ENCODE data around the gene LTA. TPM values are rescaled to one million over a fixed set of nuclear protein-coding genes. Genes with fewer than 3 reads are reported as not detected.

Gene LTA
- total and polyA plus RNA-seq, 4 donors: 0.05 TPM; not detected in 3

DNA sequence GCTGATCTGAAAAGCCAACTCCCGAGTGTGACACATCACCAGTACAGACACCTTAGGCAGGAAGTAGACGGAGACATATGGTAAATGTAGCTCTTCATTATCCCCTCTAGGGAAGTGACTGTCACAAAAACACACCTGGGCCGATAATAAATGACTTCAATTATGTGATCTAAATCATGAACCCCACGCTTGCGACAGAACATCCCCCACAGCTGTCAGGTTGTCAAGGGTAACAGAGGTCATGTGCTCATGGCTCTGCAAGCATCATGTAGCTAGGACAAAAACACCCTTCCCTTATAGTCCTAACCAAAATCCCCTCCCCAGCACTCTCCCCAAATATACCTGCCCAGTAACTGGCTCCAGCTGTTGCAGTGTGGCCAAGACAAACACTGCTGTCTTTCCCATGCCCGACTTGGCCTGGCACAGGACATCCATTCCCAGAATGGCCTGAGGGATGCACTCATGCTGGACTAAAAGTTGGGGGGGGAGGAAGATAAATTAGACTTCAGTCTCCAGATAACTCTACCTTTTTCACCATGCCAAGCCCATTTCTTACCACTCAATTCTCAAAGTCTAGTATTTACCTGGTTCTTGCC is 33.2 kb upstream of the LTA start:
- no peak for DNase-seq (ENCODE audit: low spot score)
- peaks cover 5 to 31% (median 26%) of the 10 kb centered on the region in 4 donors for H3K4me1 ChIP-seq (ENCODE audit: control insufficient read depth in 4 of 4, insufficient read depth in 4 of 4, low read length in 3 of 4)
- peaks cover 19 to 50% (median 42%) of the 10 kb centered on the region in 4 donors for H3K36me3 ChIP-seq (ENCODE audit: control insufficient read depth in 4 of 4, insufficient read depth in 3 of 4, low read depth in 1 of 4, low read length in 3 of 4)
- H3K9me3 ChIP-seq (ENCODE audit: control insufficient read depth in 4 of 4, low read length in 3 of 4): no peaks in the 10 kb centered on the region
- TF ChIP-seq FOXA1 (IDR thresholded peaks at IDR 0.05) (no peak), EGR1 (IDR thresholded peaks at IDR 0.05; ENCODE audit: low read depth in 2 of 2) (no peak), ZBTB33 (IDR thresholded peaks at IDR 0.05) (no peak), GABPA (IDR thresholded peaks at IDR 0.05 in 1 of 2, conservative IDR thresholded peaks at IDR 0.05 in 1 of 2) (peak in 1 of 2 donors; percentile 25)
- H3K27ac ChIP-seq (ENCODE audit: low read depth in 1 of 2, low read length in 2 of 2): no peak overlapping the region
- 67% methylated on average over 6 of the region's 6 CpGs for WGBS
- H3K4me3 ChIP-seq (ENCODE audit: low read depth in 1 of 3, low read length in 3 of 3): no peak overlapping the region
- H3K27me3 ChIP-seq (ENCODE audit: control insufficient read depth in 4 of 4, insufficient read depth in 4 of 4, low read length in 3 of 4): no peaks in the 10 kb centered on the region
- H3K9ac ChIP-seq (ENCODE audit: low read depth in 1 of 2, low read length in 2 of 2): peak overlapping the region in 1 of 2 donors; percentile 21

- WGBS: 20% methylated on average over 4 of the region's 4 CpGs
- no peak for DNase-seq (ENCODE audit: low spot score)
- no peaks in the 10 kb centered on the region for H3K9me3 ChIP-seq (ENCODE audit: control insufficient read depth in 4 of 4, low read length in 3 of 4)
- peaks cover 5 to 31% (median 26%) of the 10 kb centered on the region in 4 donors for H3K4me1 ChIP-seq (ENCODE audit: control insufficient read depth in 4 of 4, insufficient read depth in 4 of 4, low read length in 3 of 4)
- peaks cover 3 to 33% (median 27%) of the 10 kb centered on the region in 4 donors for H3K36me3 ChIP-seq (ENCODE audit: control insufficient read depth in 4 of 4, insufficient read depth in 3 of 4, low read depth in 1 of 4, low read length in 3 of 4)
- TF ChIP-seq FOXA1 (IDR thresholded peaks at IDR 0.05) (no peak), REST (IDR thresholded peaks at IDR 0.05) (peak; percentile 13)
- peak overlapping the region; percentile 56 to 100 (median 98) for H3K4me3 ChIP-seq (ENCODE audit: low read depth in 1 of 3, low read length in 3 of 3)
- peak overlapping the region; percentile 99 to 100 for H3K9ac ChIP-seq (ENCODE audit: low read depth in 1 of 2, low read length in 2 of 2)
- peak overlapping the region; percentile 99 for H3K27ac ChIP-seq (ENCODE audit: low read depth in 1 of 2, low read length in 2 of 2)
- H3K27me3 ChIP-seq (ENCODE audit: control insufficient read depth in 4 of 4, insufficient read depth in 4 of 4, low read length in 3 of 4): no peaks in the 10 kb centered on the region
Measured at GRCh38 chr6:31540640-31541039, 31.4 kb upstream of the LTA start.

DNA sequence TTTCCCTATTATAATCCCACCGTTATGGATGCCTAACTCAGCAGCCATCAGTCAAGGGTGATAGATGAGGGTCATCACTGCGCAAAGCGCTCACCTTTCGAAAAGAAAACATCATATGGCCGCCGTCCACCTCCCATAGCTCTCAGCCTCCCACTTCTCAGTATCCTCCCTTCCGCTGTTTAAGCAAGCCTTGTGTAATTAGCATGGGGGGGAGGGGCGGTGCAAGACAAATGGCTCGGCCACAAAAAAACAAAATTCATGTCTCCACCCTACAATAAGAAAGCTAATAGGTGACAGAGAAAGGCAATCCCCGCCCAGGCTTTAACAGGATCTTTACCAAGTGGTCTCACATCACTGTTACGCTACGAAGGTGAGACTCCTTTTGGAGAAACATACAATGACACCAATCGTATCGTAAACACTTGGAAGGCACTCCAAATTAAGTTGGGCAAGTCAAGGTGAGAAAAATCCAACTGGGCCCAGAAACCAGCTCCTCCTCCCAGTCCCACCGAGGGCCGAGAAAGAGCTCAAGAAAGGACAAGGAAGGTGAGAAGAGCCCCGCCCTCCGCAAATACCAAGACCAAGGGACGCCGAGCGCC is 30.9 kb upstream of the LTA start:
- TF ChIP-seq JUND (IDR thresholded peaks at IDR 0.05): no peak
- peak in 1 of 2 donors; percentile 13 for TF ChIP-seq EGR1 (IDR thresholded peaks at IDR 0.05; ENCODE audit: low read depth in 2 of 2)
- Histone ChIP-seq H3K36me3 (ENCODE audit: control insufficient read depth in 4 of 4, insufficient read depth in 3 of 4, low read depth in 1 of 4, low read length in 3 of 4) (peaks cover 2 to 28% (median 22%) of the 10 kb centered on the region in 4 donors), H3K4me3 (ENCODE audit: low read depth in 1 of 3, low read length in 3 of 3) (peak overlapping the region; percentile 56 to 100 (median 98)), H3K27ac (ENCODE audit: low read depth in 1 of 2, low read length in 2 of 2) (peak overlapping the region; percentile 99), H3K27me3 (ENCODE audit: control insufficient read depth in 4 of 4, insufficient read depth in 4 of 4, low read length in 3 of 4) (no peaks in the 10 kb centered on the region), H3K4me1 (ENCODE audit: control insufficient read depth in 4 of 4, insufficient read depth in 4 of 4, low read length in 3 of 4) (peaks cover 5 to 32% (median 26%) of the 10 kb centered on the region in 4 donors), H3K9ac (ENCODE audit: low read depth in 1 of 2, low read length in 2 of 2) (peak overlapping the region; percentile 99 to 100), H3K9me3 (ENCODE audit: control insufficient read depth in 4 of 4, low read length in 3 of 4) (no peaks in the 10 kb centered on the region)
- WGBS: under 1% methylated on average over 21 of the region's 21 CpGs
- DNase-seq (ENCODE audit: low spot score): peak; percentile 56

Data from liver (tissue), 9 donors.